HG03520 (cell line): ENCODE results near the gene BMS1.
"Not testable (repeated sequence)": the region's sequence is repeated elsewhere in the genome, so short reads cannot be mapped to it uniquely, and the experiment has no call there.

Source experiments
- ATAC-seq: cut with Tn5 transposase; IDR thresholded peaks from one replicate; pipeline ENCODE4 v1.9.1; 2021; ENCODE audit warnings: mild to moderate bottlenecking, moderate library complexity; ENCODE audit not compliant: unreplicated experiment

Gene BMS1

DNA sequence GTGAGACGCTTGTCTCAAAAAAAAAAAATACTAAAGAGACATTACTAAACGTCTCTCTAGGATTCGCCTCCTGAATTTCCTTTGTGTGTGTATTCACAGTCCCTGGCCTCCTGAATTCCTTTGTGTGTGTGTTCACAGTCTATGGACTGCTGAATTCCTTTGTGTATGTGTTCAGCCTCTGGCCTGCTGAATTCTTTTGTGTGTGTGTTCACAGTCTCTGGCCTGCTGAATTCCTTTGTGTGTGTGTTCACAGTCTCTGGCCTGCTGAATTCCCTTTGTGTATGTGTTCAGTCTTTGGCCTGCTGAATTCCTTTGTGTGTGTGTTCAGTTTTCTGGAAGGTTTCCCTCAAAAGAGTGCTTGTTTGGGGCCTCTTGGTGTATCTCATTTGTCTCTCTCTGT is 8.2 kb downstream of the BMS1 start:
- ATAC-seq, result no peak

DNA sequence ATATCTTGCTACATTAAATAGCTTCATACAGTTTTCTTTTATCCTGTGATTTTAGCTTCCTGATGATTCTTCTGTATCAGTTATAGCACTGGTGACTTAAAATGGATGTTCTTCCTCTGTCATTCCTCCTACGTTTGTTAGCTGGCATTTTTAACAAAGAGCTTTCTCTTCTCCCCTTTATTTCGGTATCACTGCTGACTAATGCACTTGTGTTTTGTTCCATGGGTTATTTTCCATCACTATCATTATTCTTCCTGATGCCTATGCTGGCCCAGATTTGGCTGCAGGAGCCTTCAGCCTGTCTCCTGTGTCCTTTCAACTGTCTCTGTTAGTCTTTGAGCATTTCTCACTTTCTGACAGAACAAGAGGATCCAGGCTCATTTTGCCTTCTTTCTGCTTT is 13.1 kb downstream of the BMS1 start:
- no peak for ATAC-seq

DNA sequence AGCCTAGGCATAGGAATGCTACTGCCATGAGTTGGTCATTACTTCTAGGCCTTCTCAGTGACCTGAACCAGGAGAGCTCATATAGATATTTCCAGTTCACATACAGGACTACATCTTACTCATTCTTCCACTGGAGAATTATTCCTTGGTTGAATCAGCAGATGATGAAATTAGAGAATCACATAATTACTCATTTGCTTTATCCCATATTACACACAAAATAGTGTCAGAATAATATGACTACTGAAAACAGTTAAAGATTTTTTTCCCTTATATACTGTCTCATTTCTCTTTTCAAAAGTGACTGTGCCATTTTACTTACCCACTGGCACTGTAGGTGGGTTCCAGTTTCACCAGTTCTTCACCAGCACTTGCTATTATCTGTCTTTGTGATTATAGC is 18.5 kb downstream of the BMS1 start:
- no peak for ATAC-seq

DNA sequence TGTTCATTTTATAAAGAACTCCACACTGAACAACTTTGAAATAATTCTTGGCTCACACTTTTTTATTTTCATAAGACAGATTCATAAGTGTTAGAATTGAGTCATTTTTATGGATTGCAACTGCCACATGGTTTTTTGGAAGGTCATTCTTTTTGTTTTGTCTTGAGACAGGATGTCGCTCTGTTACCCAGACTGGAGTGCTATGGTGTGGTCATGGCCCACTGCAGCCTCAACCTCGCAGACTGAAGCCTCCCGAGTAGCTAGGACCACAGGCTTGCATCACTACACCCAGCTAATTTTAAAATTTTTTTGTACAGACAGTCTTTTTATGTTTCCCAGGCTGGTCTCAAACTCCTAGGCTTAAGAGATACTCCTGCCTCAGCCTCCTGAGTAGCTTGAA is 20.3 kb downstream of the BMS1 start:
- no peak for ATAC-seq

DNA sequence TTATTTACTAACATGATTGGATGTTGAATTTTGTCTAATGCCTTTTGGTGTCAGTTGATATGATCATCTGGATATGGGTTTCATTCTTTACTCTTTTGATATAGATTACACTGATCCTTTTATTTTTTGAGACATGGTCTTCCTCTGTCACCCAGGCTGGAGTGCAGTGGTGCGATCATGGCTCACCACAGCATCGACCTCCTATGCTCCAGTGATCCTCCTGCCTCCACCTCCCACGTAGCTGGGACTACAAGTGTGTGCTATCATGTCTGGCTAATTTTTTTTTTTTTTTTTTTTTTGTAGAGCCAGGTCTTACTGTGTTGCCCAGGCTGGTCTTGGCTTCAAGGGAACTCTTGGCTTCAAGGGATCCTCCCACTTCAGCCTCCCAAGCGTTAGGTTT is 27.1 kb downstream of the BMS1 start:
- no peak for ATAC-seq

DNA sequence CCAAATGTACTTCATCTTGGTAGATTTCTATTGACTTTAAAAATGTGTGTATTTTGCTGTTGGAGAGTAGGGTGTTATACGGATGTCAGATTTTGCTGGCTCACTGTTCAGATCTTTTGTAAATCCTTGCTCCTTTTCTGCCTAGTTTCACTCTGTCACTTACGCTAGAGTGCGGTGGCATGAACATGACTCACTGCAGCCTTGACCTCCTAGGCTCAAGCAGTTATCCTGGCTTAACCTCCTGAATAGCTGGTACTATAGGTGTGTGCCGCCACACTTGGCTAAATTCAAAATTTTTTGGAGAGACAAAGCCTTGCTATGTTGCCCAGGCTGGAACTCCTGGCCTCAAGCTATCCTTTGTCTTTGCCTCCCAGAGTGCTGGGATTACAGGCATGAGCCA is 29.4 kb downstream of the BMS1 start:
- ATAC-seq, result no peak

DNA sequence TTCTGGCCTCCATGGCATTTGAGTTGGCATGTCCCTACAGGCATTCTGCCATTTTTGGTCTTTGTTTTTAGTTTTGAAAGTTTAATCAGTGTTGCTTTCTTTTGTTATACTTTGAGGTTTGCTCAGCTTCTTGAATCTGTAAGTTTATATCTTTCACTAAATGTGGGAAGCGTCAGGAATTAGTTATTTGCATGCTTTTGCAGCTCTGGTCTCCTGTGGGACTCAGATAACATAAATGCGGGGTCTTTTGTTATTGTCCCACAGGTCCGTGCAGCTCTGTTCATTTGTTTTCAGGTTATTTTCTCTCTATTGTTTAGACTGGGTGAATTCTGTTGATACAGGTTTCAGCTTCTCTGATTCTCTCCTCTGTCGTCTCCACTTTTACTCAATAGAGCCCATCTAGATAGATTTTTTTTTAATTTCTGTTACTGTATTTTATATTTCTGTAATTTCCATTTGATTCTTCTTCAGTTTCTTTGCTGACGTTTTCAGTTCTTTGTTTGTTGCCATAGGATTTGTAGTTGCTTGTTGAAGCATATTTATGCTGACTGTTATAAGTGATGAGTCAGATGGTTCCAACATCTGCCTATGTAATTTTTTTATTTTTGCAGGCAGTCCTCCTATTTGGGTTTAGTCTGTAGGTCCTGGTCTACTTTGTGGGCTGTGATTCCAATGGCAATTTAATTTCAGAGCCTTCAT is 31.5 kb downstream of the BMS1 start:
- ATAC-seq, result not testable (repeated sequence)

DNA sequence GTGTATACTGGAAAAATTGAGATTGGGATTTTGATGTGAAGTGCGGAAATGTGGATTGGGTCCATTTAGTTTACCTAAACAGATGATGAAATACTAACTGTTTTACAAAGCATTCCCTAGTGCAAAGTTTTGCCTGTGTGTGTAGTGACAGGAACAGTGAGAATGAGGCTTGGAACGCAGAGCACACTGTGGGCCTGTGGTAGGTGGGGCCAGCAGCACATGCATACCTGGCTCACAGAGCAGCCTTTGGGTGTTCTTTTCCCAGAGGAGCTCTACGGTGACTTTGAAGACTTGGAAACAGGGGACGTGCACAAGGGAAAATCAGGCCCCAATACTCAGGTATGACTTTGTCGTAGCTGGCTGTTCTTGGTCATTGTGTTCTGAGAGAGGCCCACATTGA is 33.7 kb downstream of the BMS1 start:
- not testable (repeated sequence) for ATAC-seq

DNA sequence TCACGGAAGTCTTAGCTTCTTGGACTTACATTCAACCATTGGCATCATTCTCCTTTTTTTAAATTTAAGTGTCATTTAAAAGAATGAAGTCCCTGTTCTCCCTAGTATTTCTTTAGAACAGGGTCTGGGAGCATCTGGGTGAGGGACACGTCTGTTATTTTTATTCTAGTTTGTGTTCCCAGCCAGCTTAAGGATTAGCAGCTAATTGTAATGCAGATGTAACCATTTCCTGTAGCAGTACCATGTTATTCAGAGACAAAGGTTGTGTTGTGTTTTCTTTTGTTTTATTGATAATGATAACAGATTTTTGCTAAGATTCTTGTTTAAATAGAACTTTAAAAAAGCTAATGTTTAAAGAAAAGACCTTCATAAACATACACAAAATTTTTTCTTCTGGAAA is 34.3 kb downstream of the BMS1 start:
- no peak for ATAC-seq

DNA sequence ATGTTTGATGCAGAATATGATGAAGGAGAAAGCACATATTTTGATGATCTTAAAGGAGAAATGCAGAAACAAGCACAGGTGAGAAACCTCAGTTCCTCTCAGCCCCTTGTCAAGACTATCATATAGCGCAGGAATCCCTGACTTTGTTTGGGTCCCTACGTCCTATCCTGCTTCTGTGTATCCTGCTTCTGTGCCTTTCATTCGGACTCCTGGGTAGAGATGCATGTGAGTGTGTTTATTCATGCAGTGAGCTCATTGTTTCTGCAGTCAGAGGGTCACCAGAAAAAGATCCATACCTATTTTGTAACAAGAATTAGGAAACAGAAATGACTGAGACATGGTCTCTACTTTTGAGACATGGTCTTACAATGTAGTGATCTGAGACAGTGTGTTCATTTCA is 34.8 kb downstream of the BMS1 start:
- not testable (repeated sequence) for ATAC-seq

DNA sequence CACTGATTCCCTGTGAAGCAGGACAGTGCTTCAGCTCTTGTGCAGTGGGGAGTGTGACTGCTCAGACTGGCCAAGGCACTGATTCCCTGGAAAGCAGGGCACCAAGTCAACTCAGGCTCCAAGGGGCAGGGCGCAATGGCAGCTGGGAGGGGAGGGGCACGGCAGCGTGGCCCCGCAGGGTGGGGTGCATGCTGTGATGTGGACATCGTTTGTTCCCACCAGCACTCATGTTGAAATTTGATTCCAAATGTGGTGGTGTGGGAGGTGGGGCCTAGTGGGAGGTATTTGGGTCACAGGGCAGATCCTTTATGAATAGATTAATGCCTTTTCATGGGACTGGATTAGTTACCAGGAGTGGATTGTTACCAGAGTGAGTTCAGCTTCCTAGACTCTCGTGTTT is 44.2 kb downstream of the BMS1 start:
- ATAC-seq, result not testable (repeated sequence)

DNA sequence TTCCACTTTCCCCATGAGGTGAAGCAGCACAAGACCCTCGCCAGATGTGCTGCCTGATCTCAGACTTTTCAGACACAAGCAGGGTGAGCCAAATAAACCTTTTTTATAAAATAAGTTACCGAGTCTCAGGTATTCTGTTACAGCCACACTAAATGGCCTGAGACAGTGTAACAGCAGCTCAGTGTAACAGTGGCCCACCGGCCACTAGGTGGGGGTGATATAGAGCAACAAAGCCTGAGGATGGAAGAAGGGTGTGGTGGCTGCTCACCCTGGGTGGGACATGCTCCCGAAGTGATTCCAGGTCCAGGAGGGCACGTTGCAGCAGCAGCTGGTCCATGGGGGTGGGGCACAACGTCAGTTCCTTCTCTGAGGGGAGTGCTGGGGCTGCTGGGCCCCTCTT is 44.6 kb downstream of the BMS1 start:
- ATAC-seq, result no peak

DNA sequence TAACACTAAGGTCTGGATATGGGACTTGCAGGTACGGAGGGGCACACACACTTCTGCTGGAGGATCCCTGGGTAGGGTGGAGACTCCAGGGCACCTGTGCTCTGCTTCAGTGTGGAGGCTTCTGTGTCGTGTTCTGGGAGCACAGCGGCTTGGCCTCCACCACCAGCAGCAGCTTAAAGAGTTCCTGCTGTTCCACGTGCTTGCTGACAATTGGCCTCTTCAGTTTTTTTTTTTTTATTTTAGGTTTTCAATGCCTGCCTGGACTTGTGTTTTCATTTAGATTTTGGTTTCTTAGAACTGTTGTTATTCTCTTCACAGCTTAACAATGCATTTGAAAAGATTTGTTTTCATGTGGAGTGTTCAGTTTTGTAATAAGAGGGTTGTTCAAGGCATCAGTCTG is 45.8 kb downstream of the BMS1 start:
- ATAC-seq, result not testable (repeated sequence)

DNA sequence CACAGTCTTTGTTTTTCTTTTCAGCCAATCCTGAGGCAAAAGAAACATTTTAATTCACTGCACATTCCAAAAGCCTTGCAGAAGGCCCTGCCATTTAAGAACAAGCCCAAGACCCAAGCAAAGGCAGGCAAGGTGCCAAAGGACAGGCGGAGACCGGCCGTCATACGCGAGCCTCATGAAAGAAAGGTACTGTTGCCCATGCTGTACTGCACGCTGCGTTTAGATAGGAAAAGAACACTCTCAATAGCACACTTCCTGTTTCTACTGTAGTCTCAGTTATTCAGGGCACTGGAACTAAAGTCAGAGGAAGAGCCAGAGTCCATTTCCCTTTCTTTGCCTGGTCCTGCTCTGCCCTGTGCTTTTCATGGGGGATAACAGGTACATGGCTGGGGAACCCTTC is 47.6 kb downstream of the BMS1 start:
- ATAC-seq, result no peak

DNA sequence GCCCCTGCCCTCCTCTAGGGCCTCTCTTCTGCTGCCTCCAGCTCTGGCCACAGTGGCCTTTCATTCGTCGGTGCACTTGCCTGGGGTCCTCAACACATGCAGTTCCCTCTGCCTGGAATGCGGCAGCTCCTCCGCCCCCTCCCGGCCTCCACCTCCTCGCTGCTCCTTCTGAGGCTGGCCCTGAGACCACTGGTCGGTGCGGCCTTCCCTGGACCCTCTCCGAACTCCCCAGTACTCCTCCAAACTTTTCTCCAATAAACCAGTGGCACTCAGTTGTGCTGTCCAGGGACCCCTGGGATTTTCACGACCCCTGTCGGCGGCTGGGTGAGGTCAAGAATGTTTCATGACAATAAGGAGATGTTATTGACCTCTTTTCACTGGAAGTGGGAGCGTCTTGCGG is 53.5 kb downstream of the BMS1 start:
- ATAC-seq, result no peak

DNA sequence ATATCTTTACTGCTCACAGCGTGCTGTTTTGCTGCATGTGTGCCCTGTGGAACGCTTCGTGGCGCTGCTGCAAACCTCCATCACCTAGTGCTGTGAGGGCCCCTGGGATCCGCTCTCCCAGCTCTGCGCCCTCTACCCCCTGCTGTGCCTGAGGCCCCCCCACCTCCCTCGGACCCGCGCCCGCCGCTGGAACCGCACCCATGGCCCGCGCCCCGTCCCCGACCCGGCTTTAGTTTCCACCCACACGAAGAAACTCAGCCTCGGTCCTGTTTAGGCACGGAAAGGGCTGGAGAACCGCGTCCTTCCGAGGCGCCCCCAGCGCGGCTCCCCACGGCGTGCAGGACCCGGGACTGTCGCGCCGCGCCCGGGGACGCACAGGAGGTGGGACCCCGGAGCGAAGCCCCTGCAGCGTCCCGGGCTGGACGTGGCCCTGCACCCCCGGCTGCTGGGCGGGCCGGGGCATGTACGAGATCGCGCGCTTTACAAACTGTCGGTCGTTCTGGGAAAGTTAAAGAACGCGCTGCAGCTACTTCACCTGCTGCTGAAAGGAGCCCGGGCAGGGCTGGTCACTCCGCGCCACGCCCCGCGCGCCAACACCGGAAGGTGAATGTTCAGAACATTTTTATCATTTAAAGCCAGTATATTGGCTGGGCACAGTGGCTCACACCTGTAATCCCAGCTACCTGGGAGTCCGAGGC is 54.3 kb downstream of the BMS1 start:
- no peak for ATAC-seq

DNA sequence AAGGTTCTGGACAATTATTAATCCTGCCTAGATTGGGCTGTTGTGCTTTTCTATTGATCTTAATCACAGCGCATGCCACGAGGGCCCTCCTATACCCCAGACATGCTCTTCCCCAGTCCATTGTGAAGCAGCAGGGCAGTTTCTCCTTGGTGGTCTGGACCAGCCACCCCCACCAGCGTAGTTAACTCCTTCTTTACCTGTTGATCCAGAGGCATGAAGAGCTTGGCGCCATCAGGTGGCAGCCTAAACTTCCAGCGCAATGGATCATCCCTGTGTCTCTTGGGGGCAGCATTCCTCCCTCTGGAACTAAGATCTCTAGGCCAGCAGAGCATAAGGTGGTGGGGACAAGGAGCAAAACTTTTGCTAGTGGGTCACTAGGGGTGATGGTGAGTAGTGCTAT is 62.2 kb downstream of the BMS1 start:
- ATAC-seq, result not testable (repeated sequence)

DNA sequence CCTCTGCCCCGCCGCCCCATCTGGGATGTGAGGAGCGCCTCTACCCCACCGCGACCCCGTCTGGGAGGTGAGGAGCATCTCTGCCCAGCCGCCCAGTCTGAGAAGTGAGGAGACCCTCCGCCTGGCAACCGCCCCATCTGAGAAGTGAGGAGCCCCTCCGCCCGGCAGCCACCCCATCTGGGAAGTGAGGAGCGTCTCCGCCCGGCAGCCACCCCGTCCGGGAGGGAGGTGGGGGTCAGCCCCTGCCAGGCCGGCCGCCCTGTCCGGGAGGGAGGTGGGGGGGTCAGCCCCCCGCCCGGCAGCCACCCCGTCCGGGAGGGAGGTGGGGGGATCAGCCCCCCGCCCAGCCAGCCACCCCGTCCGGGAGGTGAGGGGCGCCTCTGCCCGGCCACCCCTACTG is 64.7 kb downstream of the BMS1 start:
- not testable (repeated sequence) for ATAC-seq

DNA sequence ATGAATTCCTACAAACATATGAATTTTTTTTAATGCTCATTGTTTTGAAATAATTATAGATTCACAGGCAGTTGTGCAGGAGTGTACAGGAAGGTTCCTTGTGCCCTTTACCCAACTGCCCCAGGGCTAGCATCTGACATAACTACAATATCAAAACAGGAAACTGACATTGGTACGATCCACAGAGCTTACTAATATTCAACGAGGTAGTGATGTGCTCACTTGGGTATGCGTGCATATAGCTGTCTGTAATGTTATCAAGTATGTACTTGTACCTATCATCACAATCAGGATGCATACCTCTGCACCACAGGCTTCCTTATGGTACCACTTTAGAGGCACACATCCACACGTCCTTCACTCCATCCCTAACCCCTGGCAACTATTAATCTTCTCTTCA is 68.3 kb downstream of the BMS1 start:
- ATAC-seq, result no peak

DNA sequence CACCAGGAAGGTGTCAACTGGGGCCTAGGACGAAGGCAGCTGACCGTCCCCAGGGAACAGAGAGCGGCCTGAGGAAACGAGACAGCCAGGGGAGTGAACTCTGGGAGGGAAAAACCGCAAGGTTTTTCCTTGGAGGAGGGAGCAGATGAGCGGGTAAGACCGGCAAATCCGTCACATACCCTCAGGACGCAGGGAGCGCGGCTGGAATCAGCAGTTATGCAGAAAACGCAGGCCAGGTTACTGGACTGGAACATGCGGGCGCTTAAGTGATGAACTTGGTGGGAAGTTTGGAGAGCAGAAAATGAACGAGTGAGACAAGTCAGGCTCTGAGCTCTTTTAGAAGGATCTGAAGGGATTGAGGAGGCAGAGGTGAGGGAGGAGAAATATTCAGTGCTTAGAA is 76.7 kb downstream of the BMS1 start:
- ATAC-seq, result no peak

DNA sequence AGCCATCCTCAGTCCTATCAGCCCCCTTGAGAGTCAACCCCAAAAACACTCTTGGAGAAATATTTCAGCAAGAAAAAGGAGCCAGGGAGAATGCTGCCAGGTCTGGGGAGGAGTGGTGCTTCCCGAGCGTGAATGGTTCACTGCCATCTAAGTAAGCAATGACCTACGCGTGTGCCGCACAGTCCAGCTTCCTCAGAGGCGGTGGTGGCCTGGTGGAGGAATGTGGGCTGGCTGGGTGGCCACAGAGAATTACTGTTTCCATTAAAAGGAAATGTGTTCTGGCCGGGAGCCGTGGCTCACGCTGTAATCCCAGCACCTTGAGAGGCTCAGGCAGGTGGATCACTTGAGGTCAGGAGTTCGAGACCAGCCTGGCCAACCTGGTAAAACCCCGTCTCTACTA is 77.4 kb downstream of the BMS1 start:
- not testable (repeated sequence) for ATAC-seq

DNA sequence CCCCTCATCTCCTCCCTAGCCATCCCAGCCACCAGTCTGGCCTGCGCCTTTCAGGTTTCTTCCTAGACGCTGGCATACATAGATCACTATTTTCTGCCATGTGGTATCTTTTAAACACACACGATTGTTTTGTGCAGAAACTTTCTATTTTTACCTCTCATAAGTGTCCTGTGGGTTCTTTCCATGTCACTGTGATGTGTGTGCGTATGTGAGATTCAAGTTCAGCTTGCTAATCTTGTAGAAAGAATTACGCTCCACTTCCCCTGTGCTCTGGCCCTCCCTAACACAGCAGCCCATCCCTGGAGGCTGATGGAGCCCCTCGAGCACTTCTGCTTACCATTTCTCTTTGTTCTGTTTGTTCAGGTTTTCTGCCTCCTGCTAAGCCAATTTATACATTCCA is 80.2 kb downstream of the BMS1 start:
- ATAC-seq, result not testable (repeated sequence)

DNA sequence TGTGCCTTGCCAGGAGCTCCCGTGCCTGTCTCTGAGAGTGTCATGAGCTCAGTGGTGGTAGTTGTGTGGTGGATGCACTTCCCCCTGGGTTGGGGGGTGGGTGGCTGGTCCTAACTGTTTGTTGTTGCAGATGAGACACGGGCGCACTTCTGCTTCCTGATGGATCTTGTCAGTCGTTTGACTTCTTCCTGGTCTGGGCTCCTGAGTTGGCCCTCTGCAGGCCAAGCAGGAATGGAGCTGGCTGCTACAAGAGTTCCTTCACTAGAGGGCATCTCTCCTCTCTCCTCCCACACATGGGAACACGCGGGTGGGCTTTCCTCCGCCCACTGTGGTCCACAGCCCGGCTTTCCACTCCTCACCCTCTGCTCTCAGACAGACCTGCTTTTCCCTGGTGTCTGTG is 82.0 kb downstream of the BMS1 start:
- ATAC-seq, result no peak
